ENCODE results near the gene OR51G2.
A peak's percentile ranks its signal among the peaks of the same experiment; 100 is the strongest.
"Not testable (repeated sequence)": the region's sequence is repeated elsewhere in the genome, so short reads cannot be mapped to it uniquely, and the experiment has no call there.

The OR51G2 gene

GRCh38 chr11:4919250-4919649, at the start of gene OR51G2:
Gene OR51G2, minus strand, starts transcription at chr11:4919350. Its CDS starts 3,687 bp downstream, at chr11:4915663.
- DNase-seq = no peak

- no peak for DNase-seq
Measured at GRCh38 chr11:4962816-4963215, 43.7 kb upstream of the OR51G2 start.

GRCh38 chr11:4960877-4961276, 41.7 kb upstream of the OR51G2 start:
- peak; percentile 59 for DNase-seq

GRCh38 chr11:4957396-4957795, 38.2 kb upstream of the OR51G2 start:
- no peak for DNase-seq

GRCh38 chr11:4955613-4956012, 36.5 kb upstream of the OR51G2 start, which contains the start of gene OR51A2:
Gene OR51A2, minus strand, starts transcription at chr11:4955713. Its CDS starts 0 bp downstream, at chr11:4955713.
- DNase-seq = not testable (repeated sequence)

GRCh38 chr11:4947505-4947904, 28.4 kb upstream of the OR51G2 start, which contains the start of gene OR51A4:
Gene OR51A4, minus strand, starts transcription at chr11:4947605. Its CDS starts 505 bp downstream, at chr11:4947100.
- DNase-seq = no peak

- DNase-seq = no peak
Measured at GRCh38 chr11:4936745-4937144, 17.6 kb upstream of the OR51G2 start.

- no peak for DNase-seq
Measured at GRCh38 chr11:4932751-4933150, 13.6 kb upstream of the OR51G2 start.

GRCh38 chr11:4926608-4927007, 7.5 kb upstream of the OR51G2 start:
- DNase-seq = peak; percentile 30

GRCh38 chr11:4924239-4924638, 5.1 kb upstream of the OR51G2 start, which contains the start of gene OR51G1:
Gene OR51G1, minus strand, starts transcription at chr11:4924339. Its CDS starts 0 bp downstream, at chr11:4924339.
- DNase-seq = no peak

- DNase-seq = peak; percentile 46
Measured at GRCh38 chr11:4922304-4922703, 3.2 kb upstream of the OR51G2 start.

- DNase-seq = peak; percentile 88
Measured at GRCh38 chr11:4921796-4922195, 2.6 kb upstream of the OR51G2 start.

GRCh38 chr11:4916581-4916980, 2.6 kb downstream of the OR51G2 start:
- DNase-seq = peak; percentile 79

GRCh38 chr11:4903484-4903883, 15.7 kb downstream of the OR51G2 start, which contains the start of gene OR51A7:
Gene OR51A7, plus strand, starts transcription at chr11:4903783. Its CDS starts 3,587 bp downstream, at chr11:4907370.
- DNase-seq = peak; percentile 64

- peak; percentile 55 for DNase-seq
Measured at GRCh38 chr11:4891996-4892640, 27.0 kb downstream of the OR51G2 start.

- peak; percentile 27 for DNase-seq
Measured at GRCh38 chr11:4890279-4890678, 28.9 kb downstream of the OR51G2 start.

GRCh38 chr11:4887591-4887990, 31.6 kb downstream of the OR51G2 start:
- DNase-seq = no peak

- DNase-seq = no peak
Measured at GRCh38 chr11:4886186-4886585, 33.0 kb downstream of the OR51G2 start.

GRCh38 chr11:4884361-4884760, 34.8 kb downstream of the OR51G2 start:
- DNase-seq = no peak

- DNase-seq = peak; percentile 48
Measured at GRCh38 chr11:4882543-4882942, 36.6 kb downstream of the OR51G2 start.

- no peak for DNase-seq
Measured at GRCh38 chr11:4881860-4882500, 37.2 kb downstream of the OR51G2 start, which contains the start of gene OR51T1. Gene OR51T1, plus strand, starts transcription at chr11:4881900. Its CDS starts 0 bp downstream, at chr11:4881900.

- DNase-seq = no peak
Measured at GRCh38 chr11:4881188-4881587, 38.0 kb downstream of the OR51G2 start.

- DNase-seq = peak; percentile 68
Measured at GRCh38 chr11:4865855-4866254, 53.3 kb downstream of the OR51G2 start.

- DNase-seq = no peak
Measured at GRCh38 chr11:4863876-4864275, 55.3 kb downstream of the OR51G2 start.
